ENCODE data around the gene PRDX1. TPM values are rescaled to one million over a fixed set of nuclear protein-coding genes. Genes with fewer than 3 reads are reported as not detected.

PRDX1 gene
- total RNA-seq, 4 donors from 2014 or later: 216 to 325 (median 281) TPM

DNA sequence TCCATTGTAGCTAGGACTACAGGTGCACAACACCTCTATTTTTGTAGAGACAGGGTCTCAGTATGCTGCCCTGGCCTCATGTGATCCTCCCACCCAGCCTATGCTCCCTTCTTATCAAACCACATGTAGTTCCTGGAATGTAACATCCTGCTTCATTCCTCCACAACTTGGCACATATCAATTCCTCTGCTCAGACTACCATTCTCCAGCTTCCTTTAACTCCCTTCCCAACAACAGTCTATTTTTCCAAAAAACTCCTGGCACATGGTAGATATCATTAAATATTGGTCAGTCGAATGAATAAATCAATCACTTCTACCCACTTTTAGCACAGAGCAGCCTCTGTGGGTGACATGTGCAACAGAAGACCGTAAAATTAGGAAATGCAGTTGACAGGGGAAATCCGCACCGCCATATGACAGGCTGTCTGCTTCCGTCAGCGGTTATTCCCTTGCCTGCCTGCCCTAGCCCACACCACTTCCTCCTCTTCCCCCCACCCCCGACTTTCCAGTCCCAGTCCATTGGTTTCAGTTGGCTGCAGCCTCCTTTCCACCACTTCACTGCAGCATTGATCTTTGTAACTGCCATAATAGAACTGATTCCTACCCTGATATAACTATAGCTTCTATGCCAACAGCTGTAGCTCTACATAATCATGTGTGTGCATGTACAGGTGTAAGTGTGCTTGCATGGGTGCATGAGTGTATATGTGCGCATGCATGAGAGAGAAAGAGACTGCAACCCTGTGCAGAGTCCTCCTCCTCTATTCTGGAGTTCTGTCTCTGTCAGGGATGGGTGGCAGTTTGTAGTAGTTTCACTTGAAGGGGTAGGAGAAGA is 22.1 kb upstream of the PRDX1 start:
- peak; percentile 61 to 91 for DNase-seq (ENCODE audit: low spot score in 2 of 2)
- WGBS, 2 donors: 49% methylated on average over 8 of the region's 8 CpGs
- intact Hi-C loops (cut with DNase I; ENCODE audit: low total_unique reads): no loop called here
- no peak for TF ChIP-seq POLR2A (IDR thresholded peaks at IDR 0.05)
- H3K4me3 ChIP-seq (ENCODE audit: low read depth, poor library complexity, severe bottlenecking): no peak overlapping the region

DNA sequence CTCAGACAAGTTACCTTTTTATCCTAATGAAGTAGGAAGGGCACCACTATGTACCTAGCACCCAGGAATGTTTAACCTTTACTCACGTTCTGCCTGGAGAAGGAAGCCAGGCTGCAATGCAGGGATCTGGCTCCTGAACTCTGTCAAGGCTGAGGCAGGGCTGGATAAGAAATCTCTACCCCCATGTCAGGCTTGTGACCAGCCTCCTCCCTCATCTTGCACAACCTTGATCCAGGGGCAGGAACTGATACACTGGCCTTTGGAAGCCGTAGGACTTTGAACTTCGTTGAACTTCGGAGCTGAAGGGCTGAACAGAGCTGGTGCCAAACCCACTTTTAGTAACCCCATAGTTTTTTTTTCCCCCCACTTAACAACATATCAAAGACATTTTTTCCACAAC is 20.9 kb upstream of the PRDX1 start:
- no peak overlapping the region for H3K4me3 ChIP-seq (ENCODE audit: low read depth, poor library complexity, severe bottlenecking)
- 84% methylated on average over 3 to 4 of the region's 4 CpGs for WGBS, 2 donors
- DNase-seq (ENCODE audit: low spot score in 2 of 2): no peak
- intact Hi-C loops (cut with DNase I; ENCODE audit: low total_unique reads): no loop called here
- TF ChIP-seq, protein P1, sequence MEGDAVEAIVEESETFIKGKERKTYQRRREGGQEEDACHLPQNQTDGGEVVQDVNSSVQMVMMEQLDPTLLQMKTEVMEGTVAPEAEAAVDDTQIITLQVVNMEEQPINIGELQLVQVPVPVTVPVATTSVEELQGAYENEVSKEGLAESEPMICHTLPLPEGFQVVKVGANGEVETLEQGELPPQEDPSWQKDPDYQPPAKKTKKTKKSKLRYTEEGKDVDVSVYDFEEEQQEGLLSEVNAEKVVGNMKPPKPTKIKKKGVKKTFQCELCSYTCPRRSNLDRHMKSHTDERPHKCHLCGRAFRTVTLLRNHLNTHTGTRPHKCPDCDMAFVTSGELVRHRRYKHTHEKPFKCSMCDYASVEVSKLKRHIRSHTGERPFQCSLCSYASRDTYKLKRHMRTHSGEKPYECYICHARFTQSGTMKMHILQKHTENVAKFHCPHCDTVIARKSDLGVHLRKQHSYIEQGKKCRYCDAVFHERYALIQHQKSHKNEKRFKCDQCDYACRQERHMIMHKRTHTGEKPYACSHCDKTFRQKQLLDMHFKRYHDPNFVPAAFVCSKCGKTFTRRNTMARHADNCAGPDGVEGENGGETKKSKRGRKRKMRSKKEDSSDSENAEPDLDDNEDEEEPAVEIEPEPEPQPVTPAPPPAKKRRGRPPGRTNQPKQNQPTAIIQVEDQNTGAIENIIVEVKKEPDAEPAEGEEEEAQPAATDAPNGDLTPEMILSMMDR (IDR thresholded peaks at IDR 0.05): no peak
- TF ChIP-seq POLR2A (IDR thresholded peaks at IDR 0.05): no peak

DNA sequence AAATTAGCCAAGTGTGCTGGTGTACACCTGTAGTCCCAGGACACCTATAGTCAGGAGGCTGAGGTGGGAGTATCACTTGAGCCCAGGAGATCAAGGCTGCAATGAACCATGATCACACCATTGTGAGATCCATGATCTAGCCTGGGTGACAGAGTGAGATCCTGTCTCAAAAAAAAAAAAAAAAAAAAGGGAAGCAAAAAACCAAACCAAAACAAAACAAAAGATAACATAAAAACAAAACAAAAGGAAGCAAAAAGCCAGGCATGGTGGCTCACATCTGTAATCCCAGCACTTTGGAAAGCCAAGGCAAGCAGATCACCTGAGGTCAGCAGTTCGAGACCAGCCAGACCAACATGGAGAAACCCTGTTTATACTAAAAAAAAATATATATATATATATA is 19.5 kb upstream of the PRDX1 start:
- DNase-seq (ENCODE audit: low spot score in 2 of 2): no peak
- H3K4me3 ChIP-seq (ENCODE audit: low read depth, poor library complexity, severe bottlenecking): no peak overlapping the region
- WGBS, 2 donors: 95 to 100% methylated on average over 1 of the region's 1 CpG
- TF ChIP-seq POLR2A (IDR thresholded peaks at IDR 0.05): no peak
- TF ChIP-seq, protein P1 (IDR thresholded peaks at IDR 0.05): no peak
- intact Hi-C loops (cut with DNase I; ENCODE audit: low total_unique reads): no loop called here

DNA sequence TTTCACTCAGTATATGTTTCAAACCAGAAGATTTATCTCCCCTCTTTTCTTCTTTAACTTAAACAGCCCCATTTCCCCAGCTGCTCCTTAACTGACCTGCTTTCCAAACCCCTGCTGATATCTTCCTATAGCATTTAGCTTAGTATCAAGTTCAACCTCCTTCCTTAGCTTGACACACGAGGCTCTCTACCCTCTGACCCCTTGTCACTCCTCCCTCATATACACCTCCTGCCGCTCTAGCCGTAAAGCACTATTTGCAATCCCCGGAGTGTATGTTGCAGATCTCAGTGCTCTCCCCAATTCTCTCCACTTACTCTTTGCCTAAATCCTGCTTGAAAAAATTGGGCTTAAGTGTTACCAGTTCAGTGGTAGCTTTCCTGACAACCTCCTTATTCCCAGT is 15.2 kb upstream of the PRDX1 start:
- no peak for TF ChIP-seq POLR2A (IDR thresholded peaks at IDR 0.05)
- TF ChIP-seq, protein P1 (IDR thresholded peaks at IDR 0.05): no peak
- intact Hi-C loops (cut with DNase I; ENCODE audit: low total_unique reads): no loop called here
- H3K4me3 ChIP-seq (ENCODE audit: low read depth, poor library complexity, severe bottlenecking): no peak overlapping the region
- no peak for DNase-seq (ENCODE audit: low spot score in 2 of 2)
- 67 to 72% methylated on average over 4 of the region's 4 CpGs for WGBS, 2 donors

DNA sequence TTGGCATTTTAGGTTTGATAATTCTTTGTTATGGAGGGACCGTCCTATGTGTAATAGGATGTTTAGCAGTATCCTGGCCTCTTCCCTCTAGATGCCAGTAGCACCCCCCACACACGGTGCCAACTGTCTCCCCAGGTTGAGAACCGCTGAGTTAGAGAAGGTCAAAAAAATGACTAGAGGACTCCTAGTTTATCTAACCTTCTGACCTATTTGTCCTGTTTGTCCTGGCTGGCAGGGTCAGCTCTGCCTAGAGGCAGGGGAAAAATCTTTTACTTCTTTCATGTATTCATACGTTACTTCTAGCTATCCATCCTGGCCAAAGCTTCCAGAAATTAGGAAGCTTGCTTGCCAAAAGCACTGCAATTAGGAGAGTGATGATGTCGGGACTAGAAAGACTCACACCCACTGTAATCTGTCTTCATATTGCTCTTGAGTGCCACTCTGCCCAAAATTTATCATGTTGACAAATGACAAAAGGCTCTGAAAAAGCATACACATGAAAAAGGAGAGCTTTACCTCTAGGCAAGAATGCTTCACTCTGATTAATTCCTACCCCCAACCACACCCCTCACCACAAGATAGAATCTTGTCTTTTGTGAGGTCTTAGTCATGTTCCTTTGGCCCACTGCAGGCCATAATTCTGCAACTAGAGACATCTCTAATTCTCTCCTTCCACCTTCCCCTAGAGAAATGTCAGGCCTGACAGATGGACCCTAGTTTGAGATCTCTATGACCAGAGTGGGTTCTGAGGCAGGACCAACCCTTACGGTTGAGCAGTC is 14.5 kb upstream of the PRDX1 start:
- H3K4me3 ChIP-seq (ENCODE audit: low read depth, poor library complexity, severe bottlenecking): no peak overlapping the region
- no peak for TF ChIP-seq POLR2A (IDR thresholded peaks at IDR 0.05)
- WGBS, 2 donors: 70 to 71% methylated on average over 6 of the region's 6 CpGs
- intact Hi-C loops (cut with DNase I; ENCODE audit: low total_unique reads): no loop called here
- DNase-seq (ENCODE audit: low spot score in 2 of 2): no peak

DNA sequence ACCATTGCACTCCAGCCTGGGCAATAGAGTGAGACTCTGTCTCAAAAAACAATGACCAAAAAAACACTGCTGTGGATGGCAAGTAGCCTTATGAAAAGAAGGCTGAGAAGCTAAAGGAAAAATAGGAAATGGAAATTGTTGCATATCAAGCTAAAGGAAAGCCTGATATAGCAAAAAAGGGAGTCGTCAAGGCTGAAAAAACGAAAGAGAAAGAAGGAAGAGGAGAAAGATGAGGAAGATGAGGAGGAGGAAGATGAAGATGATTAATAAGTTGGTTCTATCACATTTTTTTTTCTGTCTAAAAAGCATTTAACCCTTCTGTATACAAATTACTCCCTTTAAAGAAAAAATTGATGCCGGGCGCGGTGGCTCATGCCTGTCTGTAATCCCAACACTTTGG is 10.2 kb upstream of the PRDX1 start:
- intact Hi-C loops (cut with DNase I; ENCODE audit: low total_unique reads): no loop called here
- no peak for DNase-seq (ENCODE audit: low spot score in 2 of 2)
- TF ChIP-seq, protein P1 (IDR thresholded peaks at IDR 0.05): no peak
- no peak for TF ChIP-seq POLR2A (IDR thresholded peaks at IDR 0.05)
- no peak overlapping the region for H3K4me3 ChIP-seq (ENCODE audit: low read depth, poor library complexity, severe bottlenecking)
- WGBS, 2 donors: 85 to 86% methylated on average over 5 of the region's 5 CpGs
